Measurements from ENCODE around the gene HPN.

Gene HPN

DNA sequence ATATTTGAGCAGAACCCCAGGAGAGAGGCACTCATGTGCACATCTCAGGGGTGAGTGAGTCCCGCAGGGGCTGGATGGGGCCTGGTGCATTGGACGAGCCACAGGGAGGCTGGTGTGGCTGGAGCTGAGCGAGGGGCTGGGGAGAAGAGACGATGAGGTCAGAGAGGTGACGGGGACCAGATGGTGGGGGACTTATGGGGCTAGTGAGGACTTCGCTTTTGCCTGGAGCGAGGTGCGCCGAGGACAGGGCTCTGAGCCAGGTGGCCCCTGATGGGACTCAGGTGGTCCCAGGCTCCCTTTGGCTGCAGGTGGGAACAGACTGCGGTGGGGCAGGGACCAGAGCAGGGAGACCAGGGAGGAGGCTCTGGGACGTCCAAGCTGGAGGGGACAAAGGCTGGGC, 67.2 kb downstream of the HPN start:
- no peak for DNase-seq

DNA sequence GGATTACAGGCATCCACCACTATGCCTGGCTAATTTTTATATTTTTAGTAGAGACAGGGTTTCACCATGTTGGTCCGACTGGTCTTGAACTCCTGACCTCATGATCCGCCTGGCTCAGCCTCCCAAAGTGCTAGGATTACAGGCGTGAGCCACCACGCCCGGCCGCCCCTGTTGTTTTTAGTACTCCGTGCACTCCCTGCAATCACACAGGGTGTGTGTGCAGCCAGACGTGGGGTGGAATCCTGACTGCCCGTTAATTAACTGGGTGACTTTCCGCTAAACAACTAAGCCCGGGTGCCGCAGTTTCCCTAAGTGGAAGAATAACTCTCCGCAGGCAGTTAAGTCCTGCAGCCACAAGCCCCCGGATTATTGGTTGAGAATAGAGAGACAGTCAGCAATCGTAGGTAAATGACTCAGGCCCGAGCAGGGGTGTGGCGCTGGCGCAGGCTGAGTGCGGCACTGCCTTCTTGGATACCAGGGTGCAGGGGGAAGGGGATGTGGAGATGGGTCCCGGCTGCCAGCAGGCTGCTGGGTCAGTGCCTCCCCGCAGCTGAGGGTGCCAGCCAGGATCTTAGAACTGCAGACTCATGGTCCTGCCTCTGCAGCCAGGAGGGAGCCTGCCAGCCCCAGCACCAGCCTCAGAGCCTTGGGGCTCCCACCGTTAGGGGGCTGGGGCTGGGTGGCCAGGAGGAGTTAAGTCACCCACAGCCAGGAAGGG, 68.0 kb downstream of the HPN start:
- DNase-seq, result no peak

- DNase-seq, result no peak
Measured at GRCh38 chr19:35110974-35111373, 69.5 kb downstream of the HPN start.

DNA sequence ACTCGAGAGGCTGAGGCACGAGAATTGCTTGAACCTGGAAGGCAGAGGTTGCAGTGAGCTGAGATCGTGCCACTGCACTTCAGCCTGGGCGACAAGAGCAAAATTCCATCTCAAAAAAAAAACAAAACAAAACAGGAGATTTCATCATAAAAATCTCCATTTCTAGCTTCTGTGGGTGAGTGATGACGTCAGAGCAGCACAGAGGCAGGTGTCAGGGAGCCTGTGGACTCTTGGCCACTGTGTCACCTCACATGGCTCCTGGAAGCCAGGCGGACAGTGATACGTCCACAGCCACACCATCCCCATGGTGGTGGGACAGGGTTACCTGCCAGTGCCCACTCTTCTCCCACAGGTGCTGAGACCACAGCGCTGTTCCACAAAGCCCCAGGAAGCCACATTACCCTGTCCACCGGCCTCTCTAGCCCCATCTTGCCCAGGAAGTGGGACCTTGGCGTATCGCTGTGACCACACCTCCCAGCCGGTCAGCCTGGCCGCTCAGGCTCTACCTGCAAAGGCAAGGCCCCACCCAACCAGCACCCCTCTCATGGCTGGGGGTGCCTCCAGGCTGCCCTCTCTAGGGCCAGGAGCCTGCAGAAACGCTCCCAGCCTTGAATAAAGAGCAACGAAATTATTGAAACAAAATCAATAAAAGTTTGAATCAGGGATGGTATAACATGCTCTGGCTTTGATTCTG, 71.6 kb downstream of the HPN start:
- DNase-seq, result no peak

DNA sequence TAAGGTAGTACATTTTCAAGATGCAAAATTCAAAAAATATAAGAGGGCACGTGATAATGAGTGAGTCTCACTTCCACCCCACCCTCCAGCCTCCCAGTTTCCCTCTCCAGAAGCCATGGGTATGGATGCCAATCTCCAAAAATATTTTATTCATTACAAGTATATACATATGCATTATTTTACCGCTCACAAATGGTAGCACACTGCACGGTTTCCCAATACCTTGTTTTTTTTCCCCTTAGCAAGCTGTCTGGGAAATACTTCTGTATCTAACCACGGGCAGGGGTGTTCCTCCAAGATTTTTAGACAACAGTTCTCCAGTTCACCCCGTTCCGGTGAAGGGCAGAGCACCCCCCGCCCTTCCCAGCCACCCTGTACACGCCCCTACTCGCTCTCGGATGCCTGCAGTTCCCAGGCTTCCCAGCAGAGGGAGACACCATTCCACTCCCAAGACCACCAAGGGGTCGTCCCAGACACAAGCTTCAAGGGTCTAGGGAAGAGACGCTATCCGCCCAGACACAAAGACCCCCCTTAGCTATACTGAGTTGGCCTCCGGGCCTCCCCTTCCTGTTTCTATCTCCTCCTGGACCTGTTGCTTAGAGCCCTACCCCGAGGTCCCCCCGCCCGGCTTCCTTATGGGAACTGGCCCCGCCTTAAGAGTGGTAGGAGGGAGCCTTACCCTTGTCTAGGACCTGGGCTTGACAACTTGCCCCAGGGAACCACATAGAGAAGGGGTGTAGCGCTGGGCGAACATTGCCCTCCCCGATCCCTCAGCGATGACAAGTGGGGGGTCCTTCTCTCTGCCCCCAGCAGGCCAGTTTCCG, 73.0 kb downstream of the HPN start:
- peak in 2 of 3 experiments; percentile 33 to 61 for DNase-seq

DNA sequence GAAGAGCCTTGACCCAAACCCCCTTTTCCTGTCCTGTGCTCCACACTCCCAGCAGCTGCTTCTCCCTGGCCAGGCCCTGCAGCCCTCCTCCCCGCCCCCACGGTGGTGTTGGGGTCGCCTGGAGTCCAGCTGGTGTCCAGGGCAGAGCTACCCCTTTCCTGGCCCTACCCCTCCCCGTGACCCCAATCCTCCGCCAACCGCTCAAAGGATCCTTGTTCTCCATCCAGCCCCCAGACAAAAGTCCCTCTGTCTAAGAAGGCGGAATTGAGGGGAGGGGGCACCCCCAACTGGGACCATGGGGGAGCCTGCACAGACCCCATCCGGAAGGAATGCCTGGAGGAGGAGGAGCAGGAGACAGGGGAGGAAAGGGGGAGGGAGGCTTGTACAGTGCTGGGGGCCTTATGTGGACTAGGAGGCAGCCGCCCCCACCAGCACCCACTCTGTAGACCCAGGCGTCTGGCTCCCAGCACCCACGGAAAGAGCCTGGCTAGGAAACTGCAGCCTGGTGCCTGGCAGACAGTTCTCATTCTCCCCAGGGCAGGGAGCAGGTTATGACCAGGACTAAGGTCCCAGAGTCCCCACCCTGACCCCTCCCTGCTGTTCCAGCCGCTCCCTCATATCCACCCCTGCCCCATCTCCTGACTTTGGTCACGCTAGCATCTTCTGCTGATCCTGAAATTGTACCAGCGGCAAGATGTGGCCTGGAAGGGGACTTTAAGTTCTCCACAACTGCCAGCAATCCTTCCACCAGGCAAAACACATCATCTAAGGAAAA, 73.8 kb downstream of the HPN start, which contains the start of gene FXYD3:
TSS of gene FXYD3 (plus strand) at position 647 of the 775 bp plus-strand sequence. CDS start 3,554 bp downstream, outside the sequence.
- DNase-seq, result peak in 1 of 3 experiments; percentile 32

Measured in NCI-H1417 (cell line).